ENCODE measurements around the gene FBH1.

Gene FBH1

GRCh38 chr10:5983774-5984173, 93.7 kb downstream of the FBH1 start:
- FAIRE-seq = no peak

GRCh38 chr10:5985029-5985428, 95.0 kb downstream of the FBH1 start:
- no peak for FAIRE-seq

All from TTC549 (cell line).